GM18873 (cell line): ENCODE measurements around the gene DDX1.
"Not testable (repeated sequence)": the region's sequence is repeated elsewhere in the genome, so short reads cannot be mapped to it uniquely, and the experiment has no call there.

Experiments
- ATAC-seq: cut with Tn5 transposase; IDR thresholded peaks from one replicate; pipeline ENCODE4 v1.9.1; 2021; ENCODE audit warnings: mild to moderate bottlenecking, moderate library complexity, moderate number of reproducible peaks; ENCODE audit not compliant: unreplicated experiment, low FRiP score

DDX1 gene

GRCh38 chr2:15614545-15615300 lies 23.1 kb downstream of the DDX1 start:
- ATAC-seq = no peak

- no peak for ATAC-seq
Observed at GRCh38 chr2:15615301-15615920, 23.7 kb downstream of the DDX1 start.

GRCh38 chr2:15616429-15616828 lies 24.8 kb downstream of the DDX1 start:
- ATAC-seq = no peak

GRCh38 chr2:15616850-15617777 lies 25.4 kb downstream of the DDX1 start:
- no peak for ATAC-seq

- no peak for ATAC-seq
Observed at GRCh38 chr2:15617778-15618448, 26.2 kb downstream of the DDX1 start.

- no peak for ATAC-seq
Observed at GRCh38 chr2:15618449-15618855, 26.8 kb downstream of the DDX1 start.

GRCh38 chr2:15619076-15619475 lies 27.4 kb downstream of the DDX1 start:
- no peak for ATAC-seq

GRCh38 chr2:15619510-15619909 lies 27.8 kb downstream of the DDX1 start:
- no peak for ATAC-seq

DNA sequence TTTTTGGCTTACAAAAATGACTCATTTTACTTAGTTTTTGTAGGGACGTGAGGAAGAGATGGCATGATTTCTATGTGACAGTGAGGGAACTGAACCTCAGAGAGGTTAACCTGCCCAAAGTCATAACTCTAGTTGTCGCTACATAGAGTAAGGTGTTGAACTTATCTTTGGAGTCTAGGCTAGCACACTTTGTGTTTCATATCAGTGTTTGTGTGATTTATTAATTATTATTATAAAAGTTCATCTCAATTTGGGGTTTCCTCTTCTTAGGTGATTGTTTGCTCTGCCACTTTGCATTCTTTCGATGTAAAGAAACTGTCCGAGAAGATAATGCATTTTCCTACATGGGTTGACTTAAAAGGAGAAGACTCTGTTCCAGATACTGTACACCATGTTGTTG lies 28.3 kb downstream of the DDX1 start:
- no peak for ATAC-seq

GRCh38 chr2:15620340-15620739 lies 28.7 kb downstream of the DDX1 start:
- no peak for ATAC-seq

DNA sequence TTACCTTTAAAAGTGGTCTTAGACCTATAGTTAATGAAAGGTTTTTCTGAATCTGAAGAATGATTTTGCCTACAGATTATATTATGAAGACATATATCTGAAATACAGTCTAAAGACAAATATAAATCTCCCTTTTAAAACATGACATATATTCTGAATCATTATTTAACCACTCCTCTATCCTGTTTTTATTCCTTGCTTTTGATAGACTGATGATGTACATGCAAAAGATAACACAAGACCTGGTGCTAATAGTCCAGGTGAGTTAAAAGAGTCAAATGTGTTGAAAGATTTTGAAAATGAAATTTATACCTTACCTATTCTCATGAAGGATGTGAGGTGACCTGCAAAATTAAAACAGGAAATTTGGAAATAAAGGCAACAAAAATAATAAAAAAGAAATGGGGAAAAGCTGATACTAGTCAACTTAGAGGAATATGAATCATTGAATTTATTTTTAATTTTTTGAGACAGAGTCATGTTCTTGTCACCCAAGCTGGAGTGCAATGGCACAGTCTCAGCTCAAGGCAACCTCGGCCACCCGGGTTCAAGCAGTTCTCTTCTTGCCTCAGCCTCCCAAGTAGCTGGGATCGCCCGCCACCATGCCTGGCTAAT lies 29.3 kb downstream of the DDX1 start:
- ATAC-seq = no peak

DNA sequence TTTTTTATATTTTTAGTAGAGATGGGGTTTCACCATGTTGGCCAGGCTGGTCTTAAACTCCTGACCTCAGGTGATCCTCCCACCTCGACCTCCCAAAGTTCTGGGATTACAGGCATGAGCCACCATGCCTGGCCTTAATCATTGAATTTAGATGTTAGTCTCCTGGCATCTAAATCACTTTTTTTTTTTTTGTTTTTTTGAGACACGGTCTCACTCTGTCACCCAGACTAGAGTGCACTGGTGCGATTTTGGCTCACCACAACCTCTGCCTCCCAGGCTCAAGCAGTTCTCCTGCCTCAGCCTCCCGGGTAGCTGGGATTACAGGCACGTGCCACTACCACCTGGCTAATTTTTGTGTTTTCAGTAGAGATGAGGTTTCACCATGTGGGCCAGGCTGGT lies 29.8 kb downstream of the DDX1 start:
- ATAC-seq = not testable (repeated sequence)

- ATAC-seq = no peak
Observed at GRCh38 chr2:15622214-15622613, 30.5 kb downstream of the DDX1 start.

DNA sequence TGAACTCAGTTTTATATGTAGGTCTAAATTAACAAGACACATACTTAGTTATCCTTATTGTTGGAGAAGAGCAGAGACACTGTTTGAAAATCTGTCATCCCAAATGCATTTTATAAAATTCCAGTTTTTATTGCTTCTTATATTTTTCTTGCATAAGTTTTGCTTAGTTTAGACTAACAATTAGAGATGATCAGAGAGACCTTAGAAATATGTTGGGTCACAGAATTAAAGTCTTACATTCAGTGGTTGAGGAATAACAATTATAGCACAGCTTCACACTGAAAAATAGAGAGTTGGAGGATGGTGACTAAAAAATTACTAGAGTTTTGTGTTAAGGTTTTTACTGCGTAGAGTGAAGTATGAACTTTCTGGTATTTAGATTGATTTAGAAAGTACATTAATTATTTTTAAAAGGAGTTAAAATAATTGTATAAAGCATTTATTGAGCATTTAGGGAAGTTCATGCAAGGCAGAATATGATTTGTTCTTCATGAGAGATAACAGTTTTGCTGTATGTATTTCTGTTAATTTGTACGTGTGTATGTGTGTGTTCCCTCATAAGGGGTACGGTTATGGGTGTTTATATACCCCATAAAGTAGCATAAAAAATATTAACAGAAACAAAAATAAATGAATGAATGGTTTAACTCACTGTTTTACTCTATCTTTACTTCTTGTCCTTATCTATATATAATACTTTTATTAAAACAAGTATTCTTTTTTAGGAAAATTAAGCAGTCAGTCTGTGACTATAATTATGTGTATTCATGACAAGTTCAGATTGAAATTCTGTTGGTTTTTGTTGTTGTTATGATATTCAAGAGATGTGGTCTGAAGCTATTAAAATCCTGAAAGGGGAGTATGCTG lies 31.2 kb downstream of the DDX1 start:
- no peak for ATAC-seq

DNA sequence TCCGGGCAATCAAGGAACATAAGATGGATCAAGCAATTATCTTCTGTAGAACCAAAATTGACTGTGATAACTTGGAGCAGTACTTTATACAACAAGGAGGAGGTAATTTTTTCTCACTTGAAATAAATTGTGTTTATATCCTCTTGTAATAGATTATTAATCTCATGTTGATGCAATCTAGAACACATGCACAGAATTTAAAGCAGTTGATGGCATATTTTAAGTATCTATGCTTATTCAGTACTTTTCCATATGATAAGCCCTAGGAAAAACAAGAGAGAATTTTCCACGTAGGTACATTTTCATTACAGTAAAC lies 31.8 kb downstream of the DDX1 start:
- no peak for ATAC-seq

- ATAC-seq = no peak
Observed at GRCh38 chr2:15623898-15624541, 32.4 kb downstream of the DDX1 start.

DNA sequence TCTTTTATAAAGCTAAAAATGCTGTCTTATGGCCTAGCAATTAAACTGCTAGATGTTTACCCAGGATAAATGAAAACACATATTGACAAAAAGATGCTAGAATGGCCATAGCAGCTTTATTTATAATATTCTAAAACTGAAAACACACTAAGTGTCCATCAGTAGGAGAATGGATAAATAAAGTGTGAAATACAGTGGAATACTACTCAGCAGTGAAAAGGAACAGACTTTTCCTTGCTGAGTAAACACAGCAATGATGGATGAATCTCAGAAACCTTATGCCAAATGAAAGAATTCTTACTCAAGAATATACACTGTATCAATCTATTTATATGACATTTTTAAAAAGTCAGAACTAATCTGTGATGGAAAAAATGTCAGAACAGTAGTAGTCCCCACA lies 33.2 kb downstream of the DDX1 start:
- no peak for ATAC-seq

DNA sequence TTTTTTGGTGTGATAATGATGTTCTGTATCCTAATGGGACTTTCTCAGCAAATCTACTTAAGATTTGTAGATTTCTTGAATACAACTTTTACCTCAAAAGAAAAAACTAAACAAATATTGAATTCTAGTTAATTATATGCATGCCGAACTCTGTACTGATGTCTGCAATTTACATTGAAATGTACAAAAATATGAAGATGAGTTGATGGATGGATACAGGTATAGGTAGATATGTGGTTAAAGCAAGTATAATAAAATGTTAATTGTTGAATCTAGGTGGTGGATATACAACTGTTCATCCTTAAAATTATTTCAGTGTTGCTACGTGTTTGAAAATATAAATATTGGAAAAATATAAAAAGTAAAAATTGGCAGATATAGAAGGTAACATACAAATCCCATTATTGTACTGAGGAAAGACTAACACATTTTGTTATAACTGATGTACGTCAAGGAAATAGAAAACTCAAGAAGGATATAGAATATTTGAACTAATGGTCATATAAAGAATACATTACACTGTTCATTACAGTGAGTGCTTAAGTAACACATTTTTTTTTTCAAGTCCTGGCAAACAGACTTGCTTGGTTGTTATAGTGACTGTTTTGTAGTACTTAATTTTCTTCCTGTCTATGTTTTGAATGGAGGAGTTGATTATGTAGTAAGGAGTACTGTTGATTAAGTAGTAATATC lies 33.8 kb downstream of the DDX1 start:
- no peak for ATAC-seq
